Measurements from ENCODE around the gene DCD.

The DCD gene

GRCh38 chr12:54601841-54602240 is 46.3 kb downstream of the DCD start:
- no peak for TF ChIP-seq EZH2 (IDR thresholded peaks at IDR 0.05; ENCODE audit: borderline replicate concordance, low read depth, low read length, severe bottlenecking)
- no peak for TF ChIP-seq CTCF (IDR thresholded peaks at IDR 0.05; ENCODE audit: borderline replicate concordance, extremely low read depth, low read length, poor library complexity, severe bottlenecking)
- no peak for ATAC-seq (ENCODE audit: insufficient read depth, low read depth)
- Histone ChIP-seq H3K27me3 (ENCODE audit: insufficient read depth, low read length, poor library complexity) (no peaks in the 10 kb centered on the region), H3K79me2 (ENCODE audit: insufficient read depth, low read length) (no peaks in the 10 kb centered on the region), H3K9ac (ENCODE audit: low read depth, low read length) (no peak overlapping the region), H3K4me3 (ENCODE audit: low read depth in 1 of 2, low read length in 2 of 2) (no peak overlapping the region), H3K27ac (ENCODE audit: low read length) (no peak overlapping the region), H3K4me1 (ENCODE audit: insufficient read depth, low read length) (no peaks in the 10 kb centered on the region), H3K9me3 (ENCODE audit: insufficient read depth, low read length, severe bottlenecking) (no peaks in the 10 kb centered on the region), H3K4me2 (ENCODE audit: insufficient read depth, low read length) (no peak overlapping the region), H4K20me1 (ENCODE audit: insufficient read depth, low read length) (no peaks in the 10 kb centered on the region), H2AFZ (ENCODE audit: low read depth, low read length) (no peak overlapping the region), H3K36me3 (ENCODE audit: insufficient read depth, low read length) (no peaks in the 10 kb centered on the region)
- no peak for DNase-seq

- Histone ChIP-seq H3K4me3 (ENCODE audit: low read depth in 1 of 2, low read length in 2 of 2) (no peak overlapping the region), H3K9me3 (ENCODE audit: insufficient read depth, low read length, severe bottlenecking) (no peaks in the 10 kb centered on the region), H3K79me2 (ENCODE audit: insufficient read depth, low read length) (no peaks in the 10 kb centered on the region), H3K27ac (ENCODE audit: low read length) (no peak overlapping the region), H3K4me2 (ENCODE audit: insufficient read depth, low read length) (no peak overlapping the region), H3K27me3 (ENCODE audit: insufficient read depth, low read length, poor library complexity) (peaks cover under 1% of the 10 kb centered on the region), H3K9ac (ENCODE audit: low read depth, low read length) (no peak overlapping the region), H2AFZ (ENCODE audit: low read depth, low read length) (no peak overlapping the region), H3K4me1 (ENCODE audit: insufficient read depth, low read length) (0 out of 2 replicates have a peak, but pooled peaks cover 3% of the 10 kb centered on the region), H3K36me3 (ENCODE audit: insufficient read depth, low read length) (no peaks in the 10 kb centered on the region), H4K20me1 (ENCODE audit: insufficient read depth, low read length) (no peaks in the 10 kb centered on the region)
- TF ChIP-seq CTCF (IDR thresholded peaks at IDR 0.05; ENCODE audit: borderline replicate concordance, extremely low read depth, low read length, poor library complexity, severe bottlenecking) (no peak), EZH2 (IDR thresholded peaks at IDR 0.05; ENCODE audit: borderline replicate concordance, low read depth, low read length, severe bottlenecking) (no peak)
- ATAC-seq (ENCODE audit: insufficient read depth, low read depth) = no peak
- no peak for DNase-seq
Measured at GRCh38 chr12:54598970-54599369, 49.2 kb downstream of the DCD start.

- ATAC-seq (ENCODE audit: insufficient read depth, low read depth) (peak; percentile 90), DNase-seq (peak; percentile 74)
- H3K27me3 ChIP-seq (ENCODE audit: insufficient read depth, low read length, poor library complexity) = peaks cover 15% of the 10 kb centered on the region
- H3K4me1 ChIP-seq (ENCODE audit: insufficient read depth, low read length) = 0 out of 2 replicates have a peak, but pooled peaks cover 3% of the 10 kb centered on the region
- no peaks in the 10 kb centered on the region for H4K20me1 ChIP-seq (ENCODE audit: insufficient read depth, low read length)
- TF ChIP-seq EZH2 (IDR thresholded peaks at IDR 0.05; ENCODE audit: borderline replicate concordance, low read depth, low read length, severe bottlenecking) (no peak), CTCF (IDR thresholded peaks at IDR 0.05; ENCODE audit: borderline replicate concordance, extremely low read depth, low read length, poor library complexity, severe bottlenecking) (peak; percentile 90)
- no peak overlapping the region for H3K4me3 ChIP-seq (ENCODE audit: low read depth in 1 of 2, low read length in 2 of 2)
- no peak overlapping the region for H2AFZ ChIP-seq (ENCODE audit: low read depth, low read length)
- no peaks in the 10 kb centered on the region for H3K36me3 ChIP-seq (ENCODE audit: insufficient read depth, low read length)
- H3K27ac ChIP-seq (ENCODE audit: low read length) = no peak overlapping the region
- H3K4me2 ChIP-seq (ENCODE audit: insufficient read depth, low read length) = no peak overlapping the region
- H3K9ac ChIP-seq (ENCODE audit: low read depth, low read length) = no peak overlapping the region
- H3K9me3 ChIP-seq (ENCODE audit: insufficient read depth, low read length, severe bottlenecking) = no peaks in the 10 kb centered on the region
- H3K79me2 ChIP-seq (ENCODE audit: insufficient read depth, low read length) = no peaks in the 10 kb centered on the region
Measured at GRCh38 chr12:54596526-54596946, 51.6 kb downstream of the DCD start.

GRCh38 chr12:54595471-54595870 is 52.7 kb downstream of the DCD start:
- Histone ChIP-seq H2AFZ (ENCODE audit: low read depth, low read length) (no peak overlapping the region), H3K27ac (ENCODE audit: low read length) (no peak overlapping the region), H3K79me2 (ENCODE audit: insufficient read depth, low read length) (no peaks in the 10 kb centered on the region), H3K4me1 (ENCODE audit: insufficient read depth, low read length) (0 out of 2 replicates have a peak, but pooled peaks cover 3% of the 10 kb centered on the region), H3K9ac (ENCODE audit: low read depth, low read length) (no peak overlapping the region), H3K4me3 (ENCODE audit: low read depth in 1 of 2, low read length in 2 of 2) (no peak overlapping the region), H4K20me1 (ENCODE audit: insufficient read depth, low read length) (no peaks in the 10 kb centered on the region), H3K27me3 (ENCODE audit: insufficient read depth, low read length, poor library complexity) (peaks cover 24% of the 10 kb centered on the region), H3K9me3 (ENCODE audit: insufficient read depth, low read length, severe bottlenecking) (no peaks in the 10 kb centered on the region), H3K36me3 (ENCODE audit: insufficient read depth, low read length) (no peaks in the 10 kb centered on the region), H3K4me2 (ENCODE audit: insufficient read depth, low read length) (no peak overlapping the region)
- DNase-seq = no peak
- no peak for TF ChIP-seq CTCF (IDR thresholded peaks at IDR 0.05; ENCODE audit: borderline replicate concordance, extremely low read depth, low read length, poor library complexity, severe bottlenecking)
- TF ChIP-seq EZH2 (IDR thresholded peaks at IDR 0.05; ENCODE audit: borderline replicate concordance, low read depth, low read length, severe bottlenecking) = no peak
- ATAC-seq (ENCODE audit: insufficient read depth, low read depth) = no peak
